Neutrophil (primary cell): ENCODE data around the gene TXNDC8.
A peak's percentile ranks its signal among the peaks of the same experiment; 100 is the strongest.

ENCODE experiments used
- H3K27ac ChIP-seq: fragments of 200-600 bp; sonication (generic); 2 replicates; pipeline ENCODE4 v1.5.1; 2016; ENCODE audit warnings: mild to moderate bottlenecking, moderate library complexity
- H3K27me3 ChIP-seq: fragments of 200-600 bp; sonication (generic); 2 replicates; pipeline ENCODE4 v1.6.0; 2016; ENCODE audit warnings: mild to moderate bottlenecking
- H3K36me3 ChIP-seq: fragments of 200-600 bp; sonication (generic); 2 replicates; pipeline ENCODE4 v1.5.1; 2017
- H3K4me1 ChIP-seq, 2 experiments: fragments of 200-600 bp in 1 of 2; sonication (generic) in 1 of 2; 1 replicate in 1 of 2; 2 replicates in 1 of 2; pipeline versions ENCODE4 v1.5.1 to v1.6.1; 2013 to 2016; ENCODE audit warnings: low read depth in 1 of 2, low read length in 1 of 2, mild to moderate bottlenecking in 1 of 2, moderate library complexity in 1 of 2; ENCODE audit not compliant: control insufficient read depth in 1 of 2, insufficient read depth in 1 of 2
- H3K4me3 ChIP-seq, 2 experiments: fragments of 200-600 bp in 1 of 2; sonication (generic) in 1 of 2; 1 replicate in 1 of 2; 2 replicates in 1 of 2; pipeline ENCODE4 v1.5.1; 2013 to 2016; ENCODE audit warnings: low read depth in 1 of 2, low read length in 1 of 2, mild to moderate bottlenecking in 1 of 2, moderate library complexity in 1 of 2
- H3K9me3 ChIP-seq: fragments of 200-600 bp; sonication (generic); 2 replicates; pipeline ENCODE4 v1.5.1; 2016
- TF ChIP-seq, protein P1 (sequence below): fragments of 200-600 bp; sonication (generic); IDR thresholded peaks from 2 replicates; pipeline ENCODE4 v1.5.1; 2016; ENCODE audit warnings: antibody characterized with exemption

Gene TXNDC8

DNA sequence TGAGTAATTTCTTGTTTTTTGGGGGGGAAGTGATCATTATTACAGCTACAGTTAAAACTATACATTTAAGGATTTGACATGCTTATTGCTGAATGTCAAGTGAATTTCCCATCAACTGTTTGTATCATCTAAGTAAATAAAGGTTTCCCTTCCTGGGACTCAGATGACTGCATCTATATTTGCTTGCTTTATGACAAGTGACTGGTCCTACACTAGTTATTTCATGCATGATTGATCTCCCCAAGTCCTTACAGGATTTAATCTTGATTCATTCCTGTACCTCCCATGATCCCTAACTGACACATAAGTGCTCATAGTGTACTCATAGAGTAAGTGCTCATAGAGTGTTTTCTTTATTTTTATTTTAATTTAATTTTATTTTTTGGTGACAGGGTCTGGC is 2.8 kb downstream of the TXNDC8 start:
- H3K27ac ChIP-seq: no peak overlapping the region
- no peaks in the 10 kb centered on the region for H3K36me3 ChIP-seq
- no peaks in the 10 kb centered on the region for H3K9me3 ChIP-seq
- peaks cover 11 to 12% of the 10 kb centered on the region in 2 experiments for H3K4me1 ChIP-seq
- TF ChIP-seq, protein P1, sequence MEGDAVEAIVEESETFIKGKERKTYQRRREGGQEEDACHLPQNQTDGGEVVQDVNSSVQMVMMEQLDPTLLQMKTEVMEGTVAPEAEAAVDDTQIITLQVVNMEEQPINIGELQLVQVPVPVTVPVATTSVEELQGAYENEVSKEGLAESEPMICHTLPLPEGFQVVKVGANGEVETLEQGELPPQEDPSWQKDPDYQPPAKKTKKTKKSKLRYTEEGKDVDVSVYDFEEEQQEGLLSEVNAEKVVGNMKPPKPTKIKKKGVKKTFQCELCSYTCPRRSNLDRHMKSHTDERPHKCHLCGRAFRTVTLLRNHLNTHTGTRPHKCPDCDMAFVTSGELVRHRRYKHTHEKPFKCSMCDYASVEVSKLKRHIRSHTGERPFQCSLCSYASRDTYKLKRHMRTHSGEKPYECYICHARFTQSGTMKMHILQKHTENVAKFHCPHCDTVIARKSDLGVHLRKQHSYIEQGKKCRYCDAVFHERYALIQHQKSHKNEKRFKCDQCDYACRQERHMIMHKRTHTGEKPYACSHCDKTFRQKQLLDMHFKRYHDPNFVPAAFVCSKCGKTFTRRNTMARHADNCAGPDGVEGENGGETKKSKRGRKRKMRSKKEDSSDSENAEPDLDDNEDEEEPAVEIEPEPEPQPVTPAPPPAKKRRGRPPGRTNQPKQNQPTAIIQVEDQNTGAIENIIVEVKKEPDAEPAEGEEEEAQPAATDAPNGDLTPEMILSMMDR: no peak
- no peaks in the 10 kb centered on the region for H3K27me3 ChIP-seq
- no peak overlapping the region for H3K4me3 ChIP-seq

DNA sequence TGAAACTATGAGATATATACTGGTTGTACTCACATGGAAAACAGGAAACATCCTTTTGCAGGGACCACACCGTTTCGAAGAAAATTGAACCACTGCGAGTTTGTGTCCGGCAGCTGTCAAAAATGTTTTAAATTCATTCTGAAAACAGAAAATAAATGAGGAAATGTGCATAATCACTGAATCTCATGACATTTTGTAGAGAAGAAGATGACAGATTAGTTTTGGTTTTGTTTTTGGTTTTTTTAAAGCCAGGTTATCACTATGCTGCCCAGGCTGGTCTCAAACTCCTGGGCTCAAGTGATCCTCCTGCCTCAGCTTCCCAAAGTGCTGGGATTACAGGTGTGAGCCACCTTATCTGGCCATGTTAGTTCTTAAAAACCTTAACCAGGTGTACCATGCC is 3.5 kb downstream of the TXNDC8 start:
- Histone ChIP-seq H3K4me1 (peaks cover 16 to 19% of the 10 kb centered on the region in 2 experiments), H3K27ac (no peak overlapping the region), H3K9me3 (no peaks in the 10 kb centered on the region), H3K4me3 (no peak overlapping the region), H3K27me3 (no peaks in the 10 kb centered on the region), H3K36me3 (no peaks in the 10 kb centered on the region)
- TF ChIP-seq, protein P1: no peak

DNA sequence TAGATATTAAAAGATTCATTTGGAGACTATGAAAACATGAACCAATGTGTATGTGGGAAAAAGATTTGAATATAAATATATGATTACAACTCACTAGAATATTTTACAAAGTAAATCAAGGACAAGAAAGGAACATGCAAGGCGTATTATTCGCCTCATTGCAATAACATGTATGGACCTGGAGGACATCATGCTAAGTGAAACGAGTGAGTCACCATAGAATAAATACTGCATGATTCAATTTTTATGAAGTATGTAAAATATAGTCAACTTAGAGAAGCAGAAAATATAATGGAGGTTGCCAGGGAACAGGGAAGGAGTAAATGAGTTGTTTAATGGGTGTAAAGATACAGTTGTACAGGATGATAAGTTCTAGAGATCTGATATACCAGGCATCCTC is 4.9 kb downstream of the TXNDC8 start:
- peaks cover 16 to 19% of the 10 kb centered on the region in 2 experiments for H3K4me1 ChIP-seq
- H3K4me3 ChIP-seq: no peak overlapping the region
- no peaks in the 10 kb centered on the region for H3K27me3 ChIP-seq
- TF ChIP-seq, protein P1: no peak
- H3K36me3 ChIP-seq: no peaks in the 10 kb centered on the region
- H3K27ac ChIP-seq: no peak overlapping the region
- no peaks in the 10 kb centered on the region for H3K9me3 ChIP-seq

DNA sequence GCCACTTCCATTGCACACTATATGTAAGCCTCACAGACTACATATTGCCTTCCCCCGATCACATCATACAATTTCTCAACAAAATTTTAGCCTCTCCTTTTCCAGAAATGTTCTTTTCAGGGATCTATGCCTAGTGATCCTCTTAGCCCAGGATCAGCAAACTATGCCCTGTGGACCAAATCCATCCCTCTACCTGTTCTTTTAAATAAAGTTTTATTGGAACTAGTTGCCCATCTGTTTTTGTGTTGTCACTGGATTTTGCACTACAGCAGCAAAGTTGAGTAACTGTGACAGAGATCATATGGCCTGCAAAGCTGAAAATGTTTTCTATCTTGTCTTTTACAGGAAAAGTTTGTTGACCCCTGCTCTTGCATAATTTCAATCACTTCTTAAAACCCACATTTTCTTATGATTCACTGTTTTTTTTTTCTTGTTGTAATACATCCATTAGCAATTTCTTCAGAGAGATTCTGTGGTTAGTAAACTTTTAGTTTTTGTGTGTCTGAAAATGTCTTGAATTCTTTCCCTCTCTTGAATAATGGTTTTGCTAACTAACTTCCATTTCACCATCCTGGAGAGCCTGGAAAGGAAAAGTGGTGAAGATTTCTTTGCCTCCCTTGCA is 7.1 kb downstream of the TXNDC8 start:
- TF ChIP-seq, protein P1: no peak
- peaks cover 16 to 19% of the 10 kb centered on the region in 2 experiments for H3K4me1 ChIP-seq
- no peaks in the 10 kb centered on the region for H3K9me3 ChIP-seq
- H3K27me3 ChIP-seq: no peaks in the 10 kb centered on the region
- H3K4me3 ChIP-seq: no peak overlapping the region
- no peaks in the 10 kb centered on the region for H3K36me3 ChIP-seq
- peak overlapping the region; percentile 59 for H3K27ac ChIP-seq

DNA sequence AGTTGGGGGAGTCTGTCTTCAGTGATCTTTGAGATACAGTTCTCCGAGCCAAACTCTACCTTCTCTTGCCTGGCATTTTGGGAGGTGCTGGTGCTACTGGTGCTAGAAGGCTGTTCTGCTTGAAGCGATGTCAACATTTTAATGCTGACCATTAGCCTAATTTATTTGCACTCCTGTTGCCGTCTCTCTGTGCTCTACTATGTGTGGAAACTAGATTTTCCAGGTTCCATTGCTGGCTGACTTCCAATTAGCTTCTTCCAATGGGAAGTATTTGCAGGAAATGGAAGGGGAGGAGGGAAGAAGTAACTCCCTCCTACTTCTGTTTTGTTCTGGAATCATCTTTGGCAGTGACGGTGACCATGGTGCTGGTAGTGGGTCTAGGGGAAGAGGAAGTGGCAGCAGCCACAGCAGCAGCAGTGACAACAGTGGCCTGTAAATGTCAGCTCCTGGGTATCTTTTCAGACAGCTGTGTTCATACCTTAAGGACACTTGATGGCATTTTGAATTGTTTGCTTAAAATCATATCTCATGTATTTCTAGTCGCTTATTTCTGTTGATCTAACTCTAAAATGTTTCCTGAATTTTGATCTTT is 7.9 kb downstream of the TXNDC8 start:
- no peaks in the 10 kb centered on the region for H3K9me3 ChIP-seq
- H3K27ac ChIP-seq: peak overlapping the region; percentile 59
- H3K4me3 ChIP-seq: no peak overlapping the region
- TF ChIP-seq, protein P1: no peak
- H3K4me1 ChIP-seq: peaks cover 16 to 20% of the 10 kb centered on the region in 2 experiments
- no peaks in the 10 kb centered on the region for H3K36me3 ChIP-seq
- no peaks in the 10 kb centered on the region for H3K27me3 ChIP-seq
